Measurements from ENCODE around the gene EML2.

The EML2 gene

DNA sequence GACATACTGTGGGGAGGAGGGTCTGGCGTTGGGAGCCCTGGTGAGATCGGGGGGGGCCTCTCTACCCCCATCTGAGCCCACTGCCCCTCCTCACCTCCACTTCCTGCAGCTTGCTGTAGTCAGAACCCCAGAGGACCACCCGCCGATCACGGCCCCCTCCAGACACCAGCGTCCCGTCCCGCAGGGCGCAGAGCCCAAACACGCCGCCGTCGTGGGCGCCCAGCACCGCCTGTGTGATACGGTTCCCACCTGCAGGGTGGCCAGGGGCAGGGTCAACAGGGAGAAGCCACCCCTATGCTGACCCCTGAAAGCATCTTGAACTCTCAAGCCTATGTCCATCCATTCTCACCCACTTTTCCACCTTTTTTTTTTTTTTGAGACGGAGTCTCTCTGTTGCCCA lies 17.8 kb downstream of the EML2 start:
- TF ChIP-seq TAF1 (IDR thresholded peaks at IDR 0.05; ENCODE audit: low read depth) (no peak), ZBTB7A (IDR thresholded peaks at IDR 0.05; ENCODE audit: low read depth) (no peak), FOXM1 (IDR thresholded peaks at IDR 0.05; ENCODE audit: borderline replicate concordance, low read depth) (no peak), RAD21 (IDR thresholded peaks at IDR 0.05; ENCODE audit: low read depth) (no peak), CREB1 (IDR thresholded peaks at IDR 0.05; ENCODE audit: low read depth) (no peak), NFIC (IDR thresholded peaks at IDR 0.05) (no peak), EGR1 (IDR thresholded peaks at IDR 0.05) (no peak)
- TF ChIP-seq, protein P1, sequence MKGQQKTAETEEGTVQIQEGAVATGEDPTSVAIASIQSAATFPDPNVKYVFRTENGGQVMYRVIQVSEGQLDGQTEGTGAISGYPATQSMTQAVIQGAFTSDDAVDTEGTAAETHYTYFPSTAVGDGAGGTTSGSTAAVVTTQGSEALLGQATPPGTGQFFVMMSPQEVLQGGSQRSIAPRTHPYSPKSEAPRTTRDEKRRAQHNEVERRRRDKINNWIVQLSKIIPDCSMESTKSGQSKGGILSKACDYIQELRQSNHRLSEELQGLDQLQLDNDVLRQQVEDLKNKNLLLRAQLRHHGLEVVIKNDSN (IDR thresholded peaks at IDR 0.05), result no peak

DNA sequence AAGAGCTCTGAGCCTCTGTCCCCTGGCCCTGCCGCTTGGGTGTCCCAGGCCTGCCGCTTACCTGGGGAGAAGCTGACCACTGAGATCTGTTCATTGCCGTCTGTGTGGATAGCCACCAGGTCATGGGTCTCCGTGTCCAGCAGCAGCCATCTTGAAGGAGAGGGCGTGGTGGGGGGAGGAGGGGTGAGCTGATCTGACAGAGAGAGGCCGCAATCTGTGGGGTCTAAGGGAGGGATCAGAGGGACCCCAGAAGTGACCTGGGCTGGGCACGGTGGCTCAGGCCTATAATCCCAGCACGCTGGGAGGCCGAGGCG lies 22.5 kb downstream of the EML2 start:
- no peak for TF ChIP-seq EP300 (IDR thresholded peaks at IDR 0.05; ENCODE audit: borderline replicate concordance)
- TF ChIP-seq, protein P2, sequence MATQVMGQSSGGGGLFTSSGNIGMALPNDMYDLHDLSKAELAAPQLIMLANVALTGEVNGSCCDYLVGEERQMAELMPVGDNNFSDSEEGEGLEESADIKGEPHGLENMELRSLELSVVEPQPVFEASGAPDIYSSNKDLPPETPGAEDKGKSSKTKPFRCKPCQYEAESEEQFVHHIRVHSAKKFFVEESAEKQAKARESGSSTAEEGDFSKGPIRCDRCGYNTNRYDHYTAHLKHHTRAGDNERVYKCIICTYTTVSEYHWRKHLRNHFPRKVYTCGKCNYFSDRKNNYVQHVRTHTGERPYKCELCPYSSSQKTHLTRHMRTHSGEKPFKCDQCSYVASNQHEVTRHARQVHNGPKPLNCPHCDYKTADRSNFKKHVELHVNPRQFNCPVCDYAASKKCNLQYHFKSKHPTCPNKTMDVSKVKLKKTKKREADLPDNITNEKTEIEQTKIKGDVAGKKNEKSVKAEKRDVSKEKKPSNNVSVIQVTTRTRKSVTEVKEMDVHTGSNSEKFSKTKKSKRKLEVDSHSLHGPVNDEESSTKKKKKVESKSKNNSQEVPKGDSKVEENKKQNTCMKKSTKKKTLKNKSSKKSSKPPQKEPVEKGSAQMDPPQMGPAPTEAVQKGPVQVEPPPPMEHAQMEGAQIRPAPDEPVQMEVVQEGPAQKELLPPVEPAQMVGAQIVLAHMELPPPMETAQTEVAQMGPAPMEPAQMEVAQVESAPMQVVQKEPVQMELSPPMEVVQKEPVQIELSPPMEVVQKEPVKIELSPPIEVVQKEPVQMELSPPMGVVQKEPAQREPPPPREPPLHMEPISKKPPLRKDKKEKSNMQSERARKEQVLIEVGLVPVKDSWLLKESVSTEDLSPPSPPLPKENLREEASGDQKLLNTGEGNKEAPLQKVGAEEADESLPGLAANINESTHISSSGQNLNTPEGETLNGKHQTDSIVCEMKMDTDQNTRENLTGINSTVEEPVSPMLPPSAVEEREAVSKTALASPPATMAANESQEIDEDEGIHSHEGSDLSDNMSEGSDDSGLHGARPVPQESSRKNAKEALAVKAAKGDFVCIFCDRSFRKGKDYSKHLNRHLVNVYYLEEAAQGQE (IDR thresholded peaks at IDR 0.05; ENCODE audit: low read depth), result no peak
- TF ChIP-seq TEAD4 (IDR thresholded peaks at IDR 0.05), result no peak
- TF ChIP-seq FOXM1 (IDR thresholded peaks at IDR 0.05; ENCODE audit: borderline replicate concordance, low read depth), result no peak

GRCh38 chr19:45615795-45616703 lies 23.1 kb downstream of the EML2 start:
- TF ChIP-seq FOXM1 (IDR thresholded peaks at IDR 0.05; ENCODE audit: borderline replicate concordance, low read depth) (no peak), MAX (IDR thresholded peaks at IDR 0.05) (peak; percentile 67; the same call in 1 of the 2 replicates)

DNA sequence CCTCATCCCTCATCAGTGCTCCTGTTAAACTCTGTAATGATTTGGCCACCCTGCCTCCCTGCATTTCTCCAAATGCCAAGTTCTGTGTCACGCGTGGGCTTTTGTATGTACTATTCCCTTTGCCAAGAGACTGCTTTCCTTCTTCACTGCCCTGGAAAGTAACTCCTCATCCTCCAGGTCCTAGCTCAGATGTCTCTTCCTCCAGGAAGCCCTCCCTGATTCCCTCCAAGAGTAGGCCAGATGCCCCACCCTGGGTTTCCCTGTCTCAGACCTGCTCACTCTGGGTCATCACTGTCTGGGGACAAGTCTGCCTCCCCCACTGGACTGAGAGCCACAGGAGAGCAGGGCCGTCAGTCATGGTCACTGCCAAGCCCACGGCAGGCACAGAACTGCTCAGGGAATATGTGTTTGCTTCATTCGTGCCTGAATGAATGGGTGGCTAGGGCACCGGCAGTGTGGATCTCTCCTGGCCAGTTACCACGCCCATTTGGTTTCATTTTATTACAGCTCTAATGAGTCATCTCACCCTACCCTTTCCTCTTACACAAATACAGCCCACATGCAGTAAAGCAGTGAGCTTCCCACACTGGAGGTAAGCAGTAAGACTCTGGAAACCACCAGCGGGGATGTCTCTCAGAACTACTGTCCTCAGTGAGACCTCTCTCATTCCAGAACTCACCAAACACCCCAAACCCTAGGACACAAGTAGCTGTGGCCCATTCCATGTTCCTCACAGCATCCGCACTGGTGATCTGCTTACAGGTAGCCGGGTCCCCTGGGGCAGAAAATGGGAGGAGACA lies 25.1 kb downstream of the EML2 start:
- no peak for TF ChIP-seq TEAD4 (IDR thresholded peaks at IDR 0.05)
- no peak for TF ChIP-seq FOXM1 (IDR thresholded peaks at IDR 0.05; ENCODE audit: borderline replicate concordance, low read depth)
- TF ChIP-seq, protein P2 (IDR thresholded peaks at IDR 0.05; ENCODE audit: low read depth), result no peak
- no peak for TF ChIP-seq EGR1 (IDR thresholded peaks at IDR 0.05)
- no peak for TF ChIP-seq TAF1 (IDR thresholded peaks at IDR 0.05; ENCODE audit: low read depth)
- TF ChIP-seq EP300 (IDR thresholded peaks at IDR 0.05; ENCODE audit: borderline replicate concordance), result no peak
- no peak for TF ChIP-seq ZBTB7A (IDR thresholded peaks at IDR 0.05; ENCODE audit: low read depth)
- no peak for TF ChIP-seq RAD21 (IDR thresholded peaks at IDR 0.05; ENCODE audit: low read depth)
- no peak for TF ChIP-seq YY1 (IDR thresholded peaks at IDR 0.05; ENCODE audit: low read depth)
- no peak for TF ChIP-seq CEBPB (IDR thresholded peaks at IDR 0.05)
- no peak for TF ChIP-seq MAX (IDR thresholded peaks at IDR 0.05)
- TF ChIP-seq, protein P1 (IDR thresholded peaks at IDR 0.05), result no peak
- TF ChIP-seq TCF12 (IDR thresholded peaks at IDR 0.05; ENCODE audit: low read depth), result no peak
- TF ChIP-seq CREB1 (IDR thresholded peaks at IDR 0.05; ENCODE audit: low read depth), result no peak
- no peak for TF ChIP-seq NFIC (IDR thresholded peaks at IDR 0.05)

GRCh38 chr19:45608948-45609347 lies 30.2 kb downstream of the EML2 start:
- TF ChIP-seq CEBPB (IDR thresholded peaks at IDR 0.05), result no peak
- no peak for TF ChIP-seq ZBTB7A (IDR thresholded peaks at IDR 0.05; ENCODE audit: low read depth)
- TF ChIP-seq RAD21 (IDR thresholded peaks at IDR 0.05; ENCODE audit: low read depth), result no peak
- TF ChIP-seq, protein P2 (IDR thresholded peaks at IDR 0.05; ENCODE audit: low read depth), result no peak
- no peak for TF ChIP-seq TCF12 (IDR thresholded peaks at IDR 0.05; ENCODE audit: low read depth)
- TF ChIP-seq CREB1 (IDR thresholded peaks at IDR 0.05; ENCODE audit: low read depth), result no peak
- no peak for TF ChIP-seq EGR1 (IDR thresholded peaks at IDR 0.05)
- no peak for TF ChIP-seq MAX (IDR thresholded peaks at IDR 0.05)

Data from Ishikawa (cell line).